Measurements from ENCODE around the gene BIRC6.
"Not testable (repeated sequence)": the region's sequence is repeated elsewhere in the genome, so short reads cannot be mapped to it uniquely, and the experiment has no call there.

The BIRC6 gene

GRCh38 chr2:32366595-32366994, 9.8 kb downstream of the BIRC6 start:
- no peak overlapping the region for H3K4me2 ChIP-seq (ENCODE audit: low read length)
- H3F3A ChIP-seq (ENCODE audit: insufficient read depth, low read length) = no peaks in the 10 kb centered on the region
- no peak overlapping the region for H3K9ac ChIP-seq (ENCODE audit: low read length)
- H3K36me3 ChIP-seq (ENCODE audit: insufficient read depth, low read length) = peaks cover 7% of the 10 kb centered on the region
- no peak overlapping the region for H3K4me3 ChIP-seq (ENCODE audit: low read depth, low read length, poor library complexity, severe bottlenecking)
- H3K79me2 ChIP-seq (ENCODE audit: insufficient read depth, low read length) = peaks cover 99% of the 10 kb centered on the region
- no peak overlapping the region for H2AFZ ChIP-seq (ENCODE audit: low read length)
- H4K20me1 ChIP-seq (ENCODE audit: insufficient read depth, low read length) = no peaks in the 10 kb centered on the region
- no peak for TF ChIP-seq EZH2 (IDR thresholded peaks at IDR 0.05; ENCODE audit: borderline replicate concordance, low read length)
- no peak for TF ChIP-seq CTCF (IDR thresholded peaks at IDR 0.05; ENCODE audit: low read length)
- H3K9me3 ChIP-seq (ENCODE audit: low read length) = peaks cover 2% of the 10 kb centered on the region; the same call in 1 of the 2 replicates
- peaks cover 20% of the 10 kb centered on the region for H3K4me1 ChIP-seq (ENCODE audit: insufficient read depth, low read length, severe bottlenecking)
- no peaks in the 10 kb centered on the region for H3K9me2 ChIP-seq (ENCODE audit: low read depth, low read length)
- H3K27me3 ChIP-seq (ENCODE audit: insufficient read depth, low read length) = no peaks in the 10 kb centered on the region
- H3K27ac ChIP-seq (ENCODE audit: low read depth, low read length, poor library complexity, severe bottlenecking) = no peak overlapping the region

GRCh38 chr2:32369222-32369621, 12.4 kb downstream of the BIRC6 start:
- peaks cover 4% of the 10 kb centered on the region for H3K4me1 ChIP-seq (ENCODE audit: insufficient read depth, low read length, severe bottlenecking)
- no peaks in the 10 kb centered on the region for H4K20me1 ChIP-seq (ENCODE audit: insufficient read depth, low read length)
- no peak overlapping the region for H3K27ac ChIP-seq (ENCODE audit: low read depth, low read length, poor library complexity, severe bottlenecking)
- H3K79me2 ChIP-seq (ENCODE audit: insufficient read depth, low read length) = peaks cover 99% of the 10 kb centered on the region
- peaks cover 20% of the 10 kb centered on the region for H3K36me3 ChIP-seq (ENCODE audit: insufficient read depth, low read length)
- no peaks in the 10 kb centered on the region for H3K9me3 ChIP-seq (ENCODE audit: low read length)
- no peaks in the 10 kb centered on the region for H3K27me3 ChIP-seq (ENCODE audit: insufficient read depth, low read length)
- H3K4me2 ChIP-seq (ENCODE audit: low read length) = no peak overlapping the region
- no peak for TF ChIP-seq CTCF (IDR thresholded peaks at IDR 0.05; ENCODE audit: low read length)
- TF ChIP-seq EZH2 (IDR thresholded peaks at IDR 0.05; ENCODE audit: borderline replicate concordance, low read length) = no peak
- no peak overlapping the region for H2AFZ ChIP-seq (ENCODE audit: low read length)
- no peak overlapping the region for H3K9ac ChIP-seq (ENCODE audit: low read length)
- H3K4me3 ChIP-seq (ENCODE audit: low read depth, low read length, poor library complexity, severe bottlenecking) = no peak overlapping the region
- no peaks in the 10 kb centered on the region for H3F3A ChIP-seq (ENCODE audit: insufficient read depth, low read length)
- H3K9me2 ChIP-seq (ENCODE audit: low read depth, low read length) = no peaks in the 10 kb centered on the region

GRCh38 chr2:32370942-32371341, 14.1 kb downstream of the BIRC6 start:
- not testable (repeated sequence) for H3K4me1 ChIP-seq (ENCODE audit: insufficient read depth, low read length, severe bottlenecking); H3K27me3 ChIP-seq (ENCODE audit: insufficient read depth, low read length); H3K9me3 ChIP-seq (ENCODE audit: low read length); H4K20me1 ChIP-seq (ENCODE audit: insufficient read depth, low read length); H3K4me3 ChIP-seq (ENCODE audit: low read depth, low read length, poor library complexity, severe bottlenecking); H3K4me2 ChIP-seq (ENCODE audit: low read length); H3K9me2 ChIP-seq (ENCODE audit: low read depth, low read length); H3F3A ChIP-seq (ENCODE audit: insufficient read depth, low read length); H3K27ac ChIP-seq (ENCODE audit: low read depth, low read length, poor library complexity, severe bottlenecking); H3K9ac ChIP-seq (ENCODE audit: low read length); H2AFZ ChIP-seq (ENCODE audit: low read length)
- Histone ChIP-seq H3K79me2 (ENCODE audit: insufficient read depth, low read length) (peaks cover 99% of the 10 kb centered on the region), H3K36me3 (ENCODE audit: insufficient read depth, low read length) (peaks cover 20% of the 10 kb centered on the region)

- Histone ChIP-seq H3K9me3 (ENCODE audit: low read length) (no peaks in the 10 kb centered on the region), H3K4me2 (ENCODE audit: low read length) (no peak overlapping the region), H3K9ac (ENCODE audit: low read length) (no peak overlapping the region), H3K36me3 (ENCODE audit: insufficient read depth, low read length) (peaks cover 25% of the 10 kb centered on the region), H3F3A (ENCODE audit: insufficient read depth, low read length) (no peaks in the 10 kb centered on the region), H3K27me3 (ENCODE audit: insufficient read depth, low read length) (no peaks in the 10 kb centered on the region), H3K4me1 (ENCODE audit: insufficient read depth, low read length, severe bottlenecking) (no peaks in the 10 kb centered on the region), H3K4me3 (ENCODE audit: low read depth, low read length, poor library complexity, severe bottlenecking) (no peak overlapping the region), H4K20me1 (ENCODE audit: insufficient read depth, low read length) (no peaks in the 10 kb centered on the region), H2AFZ (ENCODE audit: low read length) (no peak overlapping the region), H3K79me2 (ENCODE audit: insufficient read depth, low read length) (peaks cover 99% of the 10 kb centered on the region), H3K27ac (ENCODE audit: low read depth, low read length, poor library complexity, severe bottlenecking) (no peak overlapping the region), H3K9me2 (ENCODE audit: low read depth, low read length) (no peaks in the 10 kb centered on the region)
- no peak for TF ChIP-seq EZH2 (IDR thresholded peaks at IDR 0.05; ENCODE audit: borderline replicate concordance, low read length)
- no peak for TF ChIP-seq CTCF (IDR thresholded peaks at IDR 0.05; ENCODE audit: low read length)
Observed at GRCh38 chr2:32372519-32373182, 15.8 kb downstream of the BIRC6 start.

All from OCI-LY1 (cell line).